Activated effector memory CD4-positive, alpha-beta T cell treated with anti-CD3 and anti-CD28 coated beads, Interleukin-2, amount 50 U/mL, for 16 hours (primary cell): ENCODE results near the gene PLCXD1.
"Not testable (repeated sequence)": the region's sequence is repeated elsewhere in the genome, so short reads cannot be mapped to it uniquely, and the experiment has no call there.

Experiments
- DNase-seq: peaks from one replicate; pipeline ENCODE4 v3.0.0-alpha.2; 2020

PLCXD1 gene

GRCh38 chrX:281166-281999, at the start of gene PLCXD1:
TSS of gene PLCXD1 (plus strand) at chrX:281381. CDS start at chrX:284188, 2,807 bp downstream.
- peak; percentile 68 for DNase-seq

- DNase-seq = not testable (repeated sequence)
Observed at GRCh38 chrX:231637-232277, 49.4 kb upstream of the PLCXD1 start.

- not testable (repeated sequence) for DNase-seq
Observed at GRCh38 chrX:232278-232655, 48.9 kb upstream of the PLCXD1 start.

GRCh38 chrX:236201-236600, 45.0 kb upstream of the PLCXD1 start:
- DNase-seq = not testable (repeated sequence)

GRCh38 chrX:250965-251364, 30.2 kb upstream of the PLCXD1 start:
- peak; percentile 64 for DNase-seq

GRCh38 chrX:251396-252243, 29.6 kb upstream of the PLCXD1 start:
- DNase-seq = peak; percentile 56

- no peak for DNase-seq
Observed at GRCh38 chrX:252244-252956, 28.8 kb upstream of the PLCXD1 start.

GRCh38 chrX:252957-253291, 28.3 kb upstream of the PLCXD1 start:
- no peak for DNase-seq

GRCh38 chrX:253451-254297, 27.5 kb upstream of the PLCXD1 start:
- DNase-seq = no peak

- DNase-seq = peak; percentile 60
Observed at GRCh38 chrX:254630-255215, 26.5 kb upstream of the PLCXD1 start.

GRCh38 chrX:255923-256331, 25.3 kb upstream of the PLCXD1 start:
- peak; percentile 54 for DNase-seq

- DNase-seq = not testable (repeated sequence)
Observed at GRCh38 chrX:257054-257453, 24.1 kb upstream of the PLCXD1 start.

GRCh38 chrX:257681-258289, 23.4 kb upstream of the PLCXD1 start:
- peak; percentile 50 for DNase-seq

GRCh38 chrX:258291-259040, 22.7 kb upstream of the PLCXD1 start:
- DNase-seq = peak; percentile 55

GRCh38 chrX:259692-260355, 21.4 kb upstream of the PLCXD1 start:
- DNase-seq = peak; percentile 63

- peak; percentile 50 for DNase-seq
Observed at GRCh38 chrX:261167-261918, 19.8 kb upstream of the PLCXD1 start.

- peak; percentile 36 for DNase-seq
Observed at GRCh38 chrX:261919-262352, 19.2 kb upstream of the PLCXD1 start.

GRCh38 chrX:262381-262909, 18.7 kb upstream of the PLCXD1 start:
- DNase-seq = peak; percentile 45
